Activated CD8-positive, alpha-beta memory T cell treated with anti-CD3 and anti-CD28 coated beads, Interleukin-2, amount 50 U/mL, for 48 hours (primary cell): ENCODE measurements around the gene NFATC2.
A peak's percentile ranks its signal among the peaks of the same experiment; 100 is the strongest.

Experiments
- DNase-seq: peaks from one replicate; pipeline ENCODE4 v3.0.0-alpha.2; 2020

NFATC2 gene

DNA sequence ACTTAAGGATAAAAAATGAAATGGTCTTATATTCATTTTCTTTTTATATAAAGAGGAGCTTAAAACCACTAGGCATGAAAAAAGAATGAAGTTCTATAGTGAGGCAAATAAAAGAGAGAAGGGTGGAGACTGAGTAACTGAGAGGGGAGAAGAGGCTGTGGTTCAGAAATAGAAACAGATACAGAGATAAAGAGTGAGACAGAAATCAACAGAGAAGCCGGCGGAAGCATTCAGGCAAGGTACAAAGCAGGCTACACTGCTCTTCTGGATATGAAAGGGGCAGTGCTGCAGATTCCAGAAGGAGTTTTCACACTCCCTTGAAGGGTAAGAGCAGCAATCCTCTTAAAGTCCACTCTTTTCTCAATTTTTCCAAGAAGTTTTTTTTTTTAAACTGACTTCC, 29.9 kb downstream of the NFATC2 start:
- no peak for DNase-seq

DNA sequence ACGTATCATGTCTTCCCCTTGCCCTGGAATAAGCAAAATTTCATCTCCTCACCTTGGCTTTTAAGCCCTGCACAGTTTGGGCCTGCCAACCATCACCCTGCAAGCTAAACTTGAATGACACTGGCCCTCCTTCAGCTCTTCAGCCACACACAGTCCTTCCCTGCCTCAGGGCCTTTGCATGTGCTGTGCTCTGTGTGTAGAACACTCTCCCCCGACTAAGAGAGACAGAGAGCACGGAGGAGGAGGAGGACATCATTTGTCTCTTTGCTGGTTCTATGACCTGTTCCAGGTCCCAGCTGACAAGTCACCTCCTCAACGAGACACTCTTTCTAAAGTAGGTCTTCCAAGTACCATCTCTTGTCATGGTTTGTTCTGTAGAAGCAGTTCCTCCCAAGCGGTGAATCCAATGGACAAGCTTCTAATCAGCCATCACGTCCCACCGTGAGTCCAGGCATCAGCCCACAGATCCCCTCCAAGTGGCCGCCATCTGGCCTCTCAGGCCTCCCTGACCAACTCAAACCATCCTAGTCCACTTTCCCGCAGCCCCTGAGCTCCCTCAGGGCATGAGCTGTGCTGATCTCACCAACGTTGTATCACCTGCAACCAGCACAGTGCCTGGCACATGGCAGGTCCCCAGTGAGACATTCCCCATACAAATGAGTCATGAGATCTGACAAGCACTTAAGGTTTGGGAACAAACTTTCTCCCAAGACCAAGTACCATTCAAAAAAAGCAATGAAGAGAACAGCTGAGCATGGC, 30.5 kb downstream of the NFATC2 start:
- no peak for DNase-seq

DNA sequence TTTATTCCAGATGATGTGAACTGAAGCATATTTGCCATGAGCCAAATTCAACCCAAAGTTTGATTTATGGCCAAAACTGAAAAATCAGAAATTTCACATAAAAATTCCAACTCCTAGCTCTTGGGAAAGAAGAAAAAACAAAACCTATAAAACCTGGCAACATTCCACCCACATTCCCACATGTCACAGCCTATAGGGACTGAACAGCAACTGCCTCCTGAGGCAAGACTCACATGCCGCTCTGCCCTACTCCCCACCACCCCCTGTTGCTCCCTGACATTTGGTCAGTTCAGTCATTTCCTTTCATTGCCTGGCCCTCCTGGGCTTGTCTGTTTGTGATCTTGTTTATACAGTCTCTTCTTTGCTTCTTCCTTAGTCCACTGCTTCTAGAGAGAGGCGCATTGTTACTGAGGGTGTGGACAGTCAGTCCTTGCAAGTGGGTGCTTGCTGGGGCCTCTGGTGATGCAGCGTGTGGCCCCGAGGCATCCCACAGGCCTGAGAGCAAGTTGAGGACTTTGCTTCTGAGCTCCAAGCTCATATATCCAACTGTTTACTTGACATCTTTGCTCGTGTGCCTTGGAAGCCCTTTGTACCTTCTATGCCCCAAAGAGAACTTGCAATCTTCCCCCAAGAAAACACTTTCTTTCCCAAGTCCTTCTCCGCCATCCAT, 31.4 kb downstream of the NFATC2 start:
- no peak for DNase-seq

- no peak for DNase-seq
Observed at GRCh38 chr20:51510169-51510568, 32.4 kb downstream of the NFATC2 start.

- DNase-seq: no peak
Observed at GRCh38 chr20:51509208-51509607, 33.3 kb downstream of the NFATC2 start.

- no peak for DNase-seq
Observed at GRCh38 chr20:51508780-51509179, 33.7 kb downstream of the NFATC2 start.

GRCh38 chr20:51508158-51508557, 34.4 kb downstream of the NFATC2 start:
- DNase-seq: no peak

DNA sequence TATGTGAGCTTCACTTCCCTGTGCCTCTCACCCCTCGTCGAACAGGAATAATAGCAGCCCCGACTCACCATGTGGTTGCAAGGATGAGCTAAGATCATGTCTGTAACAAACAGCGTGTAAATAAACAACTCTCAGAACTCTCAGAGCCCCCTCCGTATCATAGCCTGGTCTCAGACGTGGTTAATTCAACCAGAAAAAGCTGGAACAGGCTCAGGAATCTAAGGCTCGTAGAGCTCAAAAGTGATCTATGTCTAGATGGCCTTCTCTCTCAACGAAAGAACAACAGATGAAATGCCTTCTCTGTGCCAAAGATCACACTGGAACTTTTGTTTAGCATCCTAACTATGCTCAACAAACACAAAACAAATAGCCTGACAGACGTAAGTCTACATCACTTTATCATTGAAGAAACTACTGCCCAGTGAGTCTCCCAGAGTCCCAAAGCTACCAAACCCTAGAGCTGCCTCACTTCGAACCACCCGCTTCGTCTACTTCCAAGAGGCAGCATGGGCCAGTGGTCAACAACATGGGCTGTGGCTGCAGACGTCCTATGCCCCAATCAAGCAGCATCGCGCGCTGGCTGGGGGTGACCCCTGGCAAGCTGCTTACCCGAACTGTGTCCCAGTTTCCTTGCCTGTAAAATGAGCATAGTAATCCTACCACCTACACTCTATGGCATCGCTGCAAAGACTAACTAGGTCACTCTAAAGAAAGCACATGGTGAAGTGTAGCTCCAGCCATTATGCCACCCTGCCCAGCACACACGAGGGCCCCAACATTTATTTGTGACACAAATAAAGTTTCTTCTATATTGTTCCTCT, 35.1 kb downstream of the NFATC2 start:
- DNase-seq: no peak

DNA sequence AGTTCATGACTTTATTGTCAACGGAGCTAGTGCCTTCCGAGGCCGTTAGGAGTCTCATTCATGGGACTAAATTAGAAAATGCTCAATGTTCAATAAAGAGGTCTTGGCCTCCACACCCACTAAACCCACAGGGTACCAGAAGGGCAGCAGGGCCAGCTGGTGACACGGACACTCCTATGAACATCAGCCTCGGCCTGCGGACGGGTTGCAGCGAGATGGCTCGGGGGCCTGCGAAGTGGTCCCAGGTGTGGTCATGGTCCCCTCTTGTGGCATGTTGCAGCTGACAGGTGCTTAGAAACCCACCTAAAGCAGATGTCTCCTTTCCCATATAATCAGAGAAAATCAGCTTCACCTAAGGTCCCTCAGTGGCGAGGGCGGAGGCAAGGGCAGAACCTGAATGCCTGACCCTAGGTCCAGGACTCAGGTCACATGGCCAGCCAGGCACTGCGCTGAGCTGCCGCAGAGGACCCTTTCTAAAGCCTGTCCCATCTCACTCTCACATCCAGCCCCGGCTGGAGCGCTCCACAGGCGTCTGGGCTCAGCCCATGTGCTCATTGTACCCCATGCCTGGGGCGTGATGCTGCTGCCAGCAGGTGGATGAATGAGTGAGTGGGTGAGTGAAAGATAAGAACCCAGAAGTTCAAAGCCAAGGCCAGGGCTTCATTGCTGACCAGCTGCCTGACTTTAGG, 35.8 kb downstream of the NFATC2 start:
- DNase-seq: no peak

- no peak for DNase-seq
Observed at GRCh38 chr20:51505566-51505965, 37.0 kb downstream of the NFATC2 start.

DNA sequence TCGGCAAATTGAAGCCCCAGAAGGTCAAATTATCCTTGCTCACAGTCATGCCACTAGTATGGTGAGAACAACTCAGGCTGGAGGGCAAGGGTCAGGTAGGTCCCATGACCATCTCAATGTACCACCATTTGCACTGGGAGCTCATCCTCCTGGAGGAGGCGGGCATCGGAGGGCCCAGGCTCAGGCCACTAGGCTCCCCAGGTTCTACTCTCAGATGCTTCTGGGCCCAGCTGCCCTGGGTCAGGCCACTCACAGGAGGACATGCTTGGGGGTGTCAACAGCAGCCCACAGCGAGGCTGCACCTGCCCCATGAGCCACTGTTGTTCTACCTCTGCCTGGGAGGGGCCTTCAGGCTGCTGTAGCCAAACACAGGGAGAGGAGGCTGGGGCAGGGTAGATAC, 39.1 kb downstream of the NFATC2 start:
- no peak for DNase-seq

- no peak for DNase-seq
Observed at GRCh38 chr20:51500936-51501335, 41.6 kb downstream of the NFATC2 start.

DNA sequence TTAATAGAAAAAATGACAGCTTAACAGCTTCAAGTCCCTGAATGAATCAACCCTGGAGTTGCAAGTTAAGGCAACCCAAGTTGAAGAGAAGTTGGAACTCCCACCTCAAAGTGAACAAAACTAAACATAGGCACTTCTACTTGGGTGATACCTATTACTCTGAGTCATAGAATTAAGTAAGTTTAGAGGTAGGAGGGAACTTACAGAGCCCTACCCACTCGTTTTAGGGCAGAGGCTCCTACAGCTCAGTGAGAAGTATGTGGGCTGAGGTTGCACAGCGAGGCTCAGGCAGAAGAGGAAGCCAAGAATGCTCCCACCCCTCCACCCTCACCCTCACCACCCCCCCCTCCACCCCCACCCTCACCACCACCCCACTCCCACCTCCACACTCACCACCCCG, 42.2 kb downstream of the NFATC2 start:
- no peak for DNase-seq

DNA sequence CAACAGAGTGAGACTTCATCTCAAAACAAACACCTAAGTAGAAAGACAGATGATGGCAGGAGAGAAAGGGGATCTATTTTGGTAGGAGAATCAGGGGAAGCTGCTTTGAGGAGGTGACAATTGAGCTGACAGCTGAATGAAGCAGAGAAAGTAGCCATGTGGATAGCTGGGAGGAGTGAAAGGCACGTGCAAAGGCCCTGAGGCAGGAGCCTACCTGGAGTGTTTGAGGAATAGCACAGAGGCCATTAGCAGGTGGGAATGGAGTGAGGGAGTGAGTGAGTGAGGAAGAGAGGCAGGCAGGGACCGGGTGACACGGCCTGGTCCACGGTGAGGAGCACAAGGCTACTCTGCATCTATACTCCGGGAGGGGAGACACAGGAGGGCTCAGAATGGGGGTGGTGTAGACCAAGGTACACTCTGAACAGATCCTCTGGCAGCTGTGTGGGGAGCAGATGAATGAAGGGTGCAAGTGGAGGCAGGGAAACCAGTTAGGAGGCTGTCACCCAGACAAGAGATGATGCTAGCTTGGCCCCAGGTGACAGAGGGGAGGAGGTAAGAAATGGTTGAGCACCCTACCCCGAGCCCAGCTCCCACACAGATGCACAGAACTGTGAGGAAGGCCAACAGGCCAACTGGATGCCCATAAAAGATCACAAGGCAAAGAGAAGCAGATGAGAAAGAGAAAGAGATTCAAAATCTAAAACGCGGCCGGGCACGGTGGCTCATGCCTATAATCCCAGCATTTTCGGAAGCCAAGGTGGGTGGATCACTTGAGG, 43.6 kb downstream of the NFATC2 start:
- no peak for DNase-seq

- peak; percentile 81 for DNase-seq
Observed at GRCh38 chr20:51497542-51498467, 44.7 kb downstream of the NFATC2 start.

DNA sequence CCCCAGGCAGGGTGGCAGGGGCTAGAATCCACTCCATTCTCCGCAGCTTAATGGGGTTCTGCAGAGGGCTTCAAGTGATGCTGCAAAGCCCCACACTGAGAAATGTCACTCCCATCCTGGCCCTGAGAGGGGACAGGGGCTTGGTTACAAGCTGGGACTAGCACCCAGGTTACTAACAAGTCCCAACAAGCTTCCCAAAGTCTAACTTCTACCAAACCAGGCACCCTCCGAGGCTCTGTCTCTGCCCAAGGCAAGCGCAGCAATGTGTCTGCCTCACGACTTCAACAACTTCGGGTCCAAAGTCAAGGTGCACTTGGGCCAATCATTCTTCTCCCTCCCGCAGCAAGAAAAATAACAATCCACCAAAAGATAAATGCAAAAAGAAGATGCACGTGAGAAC, 45.6 kb downstream of the NFATC2 start:
- peak; percentile 53 for DNase-seq

DNA sequence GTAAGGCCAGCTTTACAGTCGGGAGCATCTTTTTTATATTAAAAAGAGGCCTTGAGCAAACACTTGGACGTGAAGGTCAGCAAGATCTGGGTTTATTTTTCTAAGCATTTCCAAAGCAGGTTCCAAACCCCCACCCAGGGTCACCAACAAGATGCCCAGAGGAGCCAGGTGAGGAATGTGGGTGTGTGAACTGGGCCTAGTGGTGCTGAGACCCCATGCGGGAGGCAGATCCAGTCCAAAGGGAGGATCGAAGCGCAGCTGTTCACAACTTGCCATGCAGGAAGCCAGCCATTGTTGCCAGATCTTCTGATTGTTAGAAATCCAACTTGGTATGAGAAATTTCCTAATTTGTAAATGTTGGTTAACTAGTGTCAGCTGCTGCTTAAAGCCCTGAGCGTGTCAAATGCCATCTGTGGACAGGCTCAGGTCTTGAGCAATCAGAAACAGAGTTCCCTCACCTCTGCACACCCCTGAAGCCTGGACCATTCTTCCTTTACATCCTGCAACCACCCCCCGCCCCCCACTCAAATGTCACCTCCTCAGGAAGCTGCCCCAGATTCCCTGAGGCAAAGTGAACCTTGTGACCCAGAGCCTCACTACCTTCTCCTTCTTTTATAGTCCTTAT, 46.5 kb downstream of the NFATC2 start:
- DNase-seq: no peak

DNA sequence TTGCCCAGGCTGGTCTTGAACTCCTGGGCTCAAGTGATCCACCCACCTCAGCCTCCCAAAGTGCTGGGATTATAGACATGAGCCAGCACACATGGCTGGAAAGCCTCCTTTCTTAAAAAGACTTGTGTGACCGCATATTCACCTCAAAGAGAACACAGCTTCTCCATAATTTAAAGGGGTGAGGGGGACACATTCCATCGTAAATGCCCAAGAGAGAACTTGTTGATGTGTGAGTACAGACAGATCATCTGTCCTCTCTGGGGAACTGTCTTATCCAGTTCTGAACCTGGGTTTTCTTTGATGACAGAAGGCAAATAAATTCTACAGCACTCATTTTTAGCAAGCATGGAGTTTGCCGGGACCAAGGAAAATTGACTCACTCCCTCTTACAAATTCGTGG, 47.2 kb downstream of the NFATC2 start:
- no peak for DNase-seq

DNA sequence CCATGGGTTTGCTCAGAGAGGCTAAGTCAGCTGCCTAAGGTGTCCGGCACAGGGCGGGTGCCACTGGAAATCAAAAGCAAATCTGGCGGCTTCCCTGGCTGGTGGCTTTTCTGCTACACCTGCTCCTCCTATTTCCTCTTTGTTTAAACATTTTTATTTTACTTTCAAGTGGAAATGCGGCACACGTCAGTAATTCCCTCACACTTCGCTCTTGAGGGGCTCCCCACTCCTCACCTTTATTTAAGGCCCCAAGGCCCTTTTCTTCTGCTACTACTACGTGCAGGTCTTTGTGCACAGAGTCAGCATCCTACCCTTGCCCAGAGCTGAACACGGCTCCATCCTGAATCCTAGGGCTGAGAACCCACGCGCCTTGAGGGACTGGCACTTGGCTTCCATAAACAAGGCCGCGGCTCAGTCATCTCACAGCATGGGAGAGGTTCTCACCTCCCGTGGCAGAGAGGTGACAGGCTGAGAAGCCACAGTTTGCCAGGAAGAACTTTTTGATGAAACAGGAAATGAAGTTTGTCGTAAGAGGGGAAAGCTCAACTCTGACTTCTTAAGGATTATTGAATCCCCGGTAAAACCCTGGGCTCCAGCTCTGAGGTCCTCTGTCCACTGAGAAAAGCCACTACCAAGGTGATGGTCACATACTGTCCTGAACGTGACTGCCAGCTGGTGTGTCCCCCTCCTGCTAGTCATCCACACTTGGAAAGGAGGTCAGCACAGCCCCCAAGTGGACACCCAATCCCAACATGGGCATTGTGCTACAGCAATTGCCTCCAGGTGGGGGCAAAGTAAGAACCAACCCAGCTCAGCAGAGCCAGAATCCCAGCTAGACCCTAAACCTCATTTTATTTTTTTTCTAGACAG, 48.0 kb downstream of the NFATC2 start:
- no peak for DNase-seq

DNA sequence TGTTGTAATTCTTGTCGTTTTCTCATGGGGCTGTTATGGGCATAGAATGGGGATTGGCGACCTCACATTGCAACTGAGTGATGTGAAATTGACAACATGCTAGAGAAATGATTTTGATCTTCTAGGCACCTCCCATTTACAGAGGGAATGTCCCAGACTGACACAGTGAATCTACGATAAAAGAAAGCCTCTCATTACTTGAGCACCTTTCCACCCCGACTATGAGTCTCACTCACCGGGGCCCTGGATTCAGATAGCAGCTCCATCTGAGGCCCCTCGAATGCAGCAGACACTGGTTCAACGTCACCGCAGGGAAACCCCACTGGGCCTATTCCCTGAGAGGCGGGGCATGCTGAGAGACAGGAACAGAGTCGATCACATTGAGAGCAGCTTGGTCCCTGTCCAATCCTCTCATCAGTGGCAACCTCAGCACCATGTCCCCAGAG, 49.1 kb downstream of the NFATC2 start:
- DNase-seq: no peak
